HG03439 (cell line): ENCODE measurements around the gene SUN1.

Source experiments
- ATAC-seq: cut with Tn5 transposase; IDR thresholded peaks from one replicate; pipeline ENCODE4 v1.9.1; 2021; ENCODE audit warnings: mild to moderate bottlenecking, moderate library complexity; ENCODE audit not compliant: unreplicated experiment

The SUN1 gene

GRCh38 chr7:901041-901387 is 68.7 kb downstream of the SUN1 start:
- ATAC-seq: no peak

DNA sequence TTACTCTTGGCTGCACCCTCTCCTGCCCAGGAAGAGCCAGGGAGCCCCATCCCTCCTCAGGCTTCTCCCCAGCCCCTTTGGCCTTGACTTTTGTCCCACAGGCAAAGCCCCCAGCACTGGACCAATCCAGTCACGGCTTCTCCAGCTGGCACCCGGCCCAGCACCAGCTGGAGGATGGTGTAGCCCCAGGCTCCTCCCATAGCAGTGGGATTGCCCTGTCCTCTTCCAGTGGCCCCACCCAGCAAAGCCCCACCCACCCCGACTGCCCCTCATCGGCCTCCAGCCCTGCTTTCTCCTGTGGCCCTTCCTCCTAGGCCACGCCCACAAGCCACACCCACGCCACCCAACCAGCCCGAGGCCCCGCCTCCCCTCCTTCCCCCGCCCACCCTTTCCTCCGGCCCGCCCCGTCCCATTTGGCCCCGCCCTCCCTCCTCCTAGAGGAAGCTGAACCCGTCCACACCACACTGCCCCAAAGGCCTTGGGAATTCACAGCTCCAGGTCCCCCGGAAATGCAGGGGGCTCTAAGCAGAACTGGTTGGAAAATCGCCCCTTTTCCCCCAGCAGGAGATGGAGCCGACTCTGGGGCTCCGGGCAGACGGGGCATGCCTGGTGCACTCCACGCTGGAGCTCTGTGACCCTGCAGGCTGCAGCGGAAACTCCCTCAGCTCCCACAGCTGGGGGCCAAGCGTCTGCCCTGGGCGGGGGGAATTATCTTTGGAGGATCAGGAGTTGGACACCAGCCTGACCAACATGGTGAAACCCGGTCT is 69.3 kb downstream of the SUN1 start:
- no peak for ATAC-seq

DNA sequence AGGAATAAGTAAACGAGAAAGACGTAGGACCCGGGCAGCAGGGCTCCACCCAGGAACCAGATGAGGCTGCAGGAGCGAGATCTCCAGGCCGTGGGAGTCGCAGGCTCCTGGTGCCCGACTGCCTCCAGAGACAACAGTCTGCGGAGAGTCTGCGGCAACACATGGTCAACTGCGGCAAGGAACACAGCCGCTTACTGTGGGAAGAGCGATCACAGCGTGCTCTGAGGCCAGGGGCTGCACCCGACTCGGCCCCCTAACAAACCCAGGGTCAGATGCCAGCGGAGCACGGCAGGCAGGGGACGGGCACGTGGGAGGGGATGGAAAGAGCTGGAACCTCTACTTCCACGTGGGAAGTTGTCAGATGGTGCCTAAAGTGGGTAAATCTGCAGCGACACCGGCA is 70.7 kb downstream of the SUN1 start:
- no peak for ATAC-seq

- no peak for ATAC-seq
These were observed 71.9 kb downstream of the SUN1 start for GRCh38 chr7:903921-904755.

DNA sequence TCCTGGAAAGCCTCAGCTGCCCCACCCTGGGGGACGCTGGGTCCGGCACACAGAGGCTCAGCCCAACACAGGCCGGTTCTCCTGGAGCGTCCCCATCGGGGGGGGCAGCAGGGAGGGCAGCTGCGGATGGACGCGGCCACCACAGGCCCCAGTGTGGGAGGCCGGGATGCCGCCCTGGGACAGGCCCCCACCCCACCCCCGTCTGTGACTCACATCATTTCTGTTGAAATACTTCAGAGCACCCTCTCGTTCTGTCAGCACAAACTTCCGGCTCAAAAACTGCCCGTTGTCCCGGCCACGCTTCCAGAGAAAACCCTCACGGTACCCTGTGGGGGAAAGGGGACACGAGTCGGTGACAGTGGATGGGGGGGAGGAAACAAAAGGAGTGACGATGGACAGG is 72.6 kb downstream of the SUN1 start:
- no peak for ATAC-seq

GRCh38 chr7:906776-907157 is 74.5 kb downstream of the SUN1 start:
- no peak for ATAC-seq

DNA sequence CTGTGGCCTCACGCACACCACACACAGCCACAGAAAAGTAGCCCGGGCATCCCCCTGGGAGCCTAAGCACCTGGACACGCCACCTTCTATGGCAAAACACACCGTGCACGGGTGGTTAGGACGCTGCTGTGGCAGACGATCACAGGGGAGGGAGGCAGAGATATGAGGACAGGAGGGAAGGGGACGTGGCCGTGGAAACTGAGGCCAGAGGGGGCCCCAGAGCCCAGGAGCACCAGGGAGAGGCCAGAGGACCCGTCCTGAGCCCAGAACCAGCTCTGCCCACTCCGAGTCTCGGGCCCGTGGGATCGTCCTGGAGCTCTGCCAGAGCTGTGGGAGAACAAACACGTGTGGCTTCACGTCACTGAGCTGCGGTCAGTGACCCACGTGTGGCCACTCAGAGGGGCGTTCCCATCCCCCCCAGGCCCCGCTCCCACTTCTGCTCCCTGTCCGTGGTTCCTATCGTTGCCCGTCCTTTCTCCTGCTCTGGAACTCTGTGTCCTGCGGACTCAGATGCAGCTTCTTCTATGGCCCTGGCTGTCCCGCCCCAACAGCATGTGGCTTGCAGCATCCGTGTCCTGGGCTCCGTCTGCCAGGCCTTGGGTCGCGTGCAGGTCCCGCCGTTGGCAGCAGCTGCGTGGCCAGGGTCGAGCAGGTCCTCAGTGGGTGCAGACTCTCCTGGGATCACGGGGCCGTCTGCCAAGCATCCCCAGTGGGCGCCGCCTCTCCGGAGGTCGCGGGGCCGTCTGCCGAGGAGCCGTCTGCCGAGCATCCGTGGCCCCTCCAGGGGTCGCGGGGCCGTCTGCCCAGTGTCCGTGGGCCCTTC is 75.1 kb downstream of the SUN1 start:
- ATAC-seq: no peak

- ATAC-seq: no peak
These were observed 75.9 kb downstream of the SUN1 start for GRCh38 chr7:908159-908581.

GRCh38 chr7:908591-909357 is 76.5 kb downstream of the SUN1 start:
- peak; percentile 54 for ATAC-seq

DNA sequence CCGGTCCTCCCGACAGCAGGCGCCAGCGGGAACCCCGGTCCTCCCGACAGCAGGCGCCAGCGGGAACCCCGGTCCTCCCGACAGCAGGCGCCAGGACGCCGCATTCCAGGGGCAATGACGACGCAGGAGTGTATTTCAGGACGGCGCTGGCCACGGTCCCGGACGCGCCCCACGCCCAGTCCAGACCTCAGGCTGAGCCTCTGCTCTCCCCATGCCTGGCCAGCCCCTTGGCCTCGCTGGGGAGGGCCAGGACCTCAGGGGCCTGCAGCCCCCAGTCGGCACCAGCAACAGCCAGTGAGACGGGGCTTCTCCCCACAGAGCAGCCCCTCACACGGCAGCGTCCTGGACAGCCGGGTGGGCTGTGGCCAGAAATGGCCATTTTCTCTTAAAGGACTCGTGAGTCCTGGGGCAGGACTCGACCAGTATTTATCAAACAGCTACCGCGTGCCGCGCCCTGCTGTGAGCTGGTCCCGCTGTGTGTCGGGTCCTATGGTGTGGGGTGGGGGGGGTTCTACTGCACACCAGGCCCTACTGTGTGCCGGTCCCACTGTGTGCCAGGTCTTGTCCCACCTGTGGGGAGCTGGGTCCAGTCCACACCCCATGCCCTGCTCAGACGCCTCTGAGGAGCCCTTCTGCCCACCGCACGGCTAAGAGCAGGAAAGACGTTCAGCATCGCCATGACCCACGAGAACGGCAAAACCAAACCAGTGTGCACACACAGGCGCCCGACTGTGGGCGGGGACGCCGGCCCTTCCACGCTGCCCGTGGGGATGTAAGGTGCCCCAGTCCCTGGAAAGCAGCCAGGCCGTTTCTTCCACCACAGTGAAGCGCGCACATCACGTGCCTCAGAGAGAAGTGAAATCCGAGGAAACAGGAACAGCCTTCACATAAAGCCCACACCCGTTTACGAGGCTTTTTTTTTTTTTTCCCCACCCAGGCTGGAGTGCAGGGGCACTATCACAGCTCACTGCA is 77.4 kb downstream of the SUN1 start:
- no peak for ATAC-seq

GRCh38 chr7:910441-910861 is 78.2 kb downstream of the SUN1 start:
- no peak for ATAC-seq

DNA sequence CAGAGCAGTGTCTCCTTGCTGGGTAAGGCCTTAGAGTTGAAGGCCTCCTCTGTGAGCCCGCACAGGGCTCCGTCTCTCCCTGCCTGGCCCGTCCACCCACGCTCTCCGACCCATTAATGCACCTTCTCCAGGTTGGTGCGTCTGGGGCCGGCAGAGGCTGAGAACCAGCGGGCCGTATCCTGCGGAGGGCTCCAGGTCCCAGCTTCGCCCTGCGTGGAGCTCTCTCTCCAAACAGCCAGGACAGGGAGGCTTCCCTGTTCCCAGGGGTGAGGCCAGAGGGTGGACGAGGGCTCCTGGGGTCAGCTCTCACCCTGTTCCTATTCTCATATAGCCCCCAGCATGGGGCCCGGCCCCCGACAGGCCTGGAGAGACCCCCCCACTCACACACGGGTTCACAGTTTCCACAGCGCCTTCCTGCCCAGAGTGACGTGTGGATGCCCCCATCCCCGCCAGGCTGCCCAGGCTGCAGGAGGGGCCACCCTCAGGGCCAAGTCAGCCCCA is 78.7 kb downstream of the SUN1 start:
- no peak for ATAC-seq

DNA sequence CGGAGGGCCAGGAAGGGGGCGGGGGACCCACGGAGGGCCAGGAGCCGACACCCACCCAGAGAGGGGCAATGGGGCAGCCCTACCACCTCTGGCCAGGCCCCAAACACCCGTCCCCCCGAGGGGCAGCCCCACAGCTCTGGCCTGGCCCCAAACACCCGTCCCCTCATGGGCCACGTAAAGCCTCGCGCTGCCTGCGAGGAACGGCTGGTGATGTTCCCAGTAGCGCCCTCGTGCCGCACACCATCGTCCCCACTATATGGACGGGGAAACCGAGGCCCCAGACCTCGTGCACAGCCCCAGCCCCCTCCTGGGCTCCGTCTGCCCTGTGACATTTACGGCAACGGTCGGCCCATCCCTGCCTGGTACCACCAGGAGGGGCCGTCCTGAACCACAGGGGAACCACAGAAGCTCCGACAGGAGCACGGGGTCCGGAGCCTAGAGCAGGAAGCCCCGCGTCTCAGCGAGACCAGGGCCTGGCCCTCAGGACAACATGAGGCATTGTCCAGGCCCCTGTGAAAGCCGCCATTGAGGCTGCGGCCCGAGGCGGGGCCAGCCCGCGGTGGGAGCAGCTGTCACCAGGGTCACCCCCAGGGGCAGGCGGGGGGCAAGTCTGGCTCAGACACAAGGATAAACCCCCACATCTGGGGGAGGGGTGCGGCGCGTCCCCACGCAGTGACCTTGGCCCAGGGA is 79.7 kb downstream of the SUN1 start:
- ATAC-seq: no peak

DNA sequence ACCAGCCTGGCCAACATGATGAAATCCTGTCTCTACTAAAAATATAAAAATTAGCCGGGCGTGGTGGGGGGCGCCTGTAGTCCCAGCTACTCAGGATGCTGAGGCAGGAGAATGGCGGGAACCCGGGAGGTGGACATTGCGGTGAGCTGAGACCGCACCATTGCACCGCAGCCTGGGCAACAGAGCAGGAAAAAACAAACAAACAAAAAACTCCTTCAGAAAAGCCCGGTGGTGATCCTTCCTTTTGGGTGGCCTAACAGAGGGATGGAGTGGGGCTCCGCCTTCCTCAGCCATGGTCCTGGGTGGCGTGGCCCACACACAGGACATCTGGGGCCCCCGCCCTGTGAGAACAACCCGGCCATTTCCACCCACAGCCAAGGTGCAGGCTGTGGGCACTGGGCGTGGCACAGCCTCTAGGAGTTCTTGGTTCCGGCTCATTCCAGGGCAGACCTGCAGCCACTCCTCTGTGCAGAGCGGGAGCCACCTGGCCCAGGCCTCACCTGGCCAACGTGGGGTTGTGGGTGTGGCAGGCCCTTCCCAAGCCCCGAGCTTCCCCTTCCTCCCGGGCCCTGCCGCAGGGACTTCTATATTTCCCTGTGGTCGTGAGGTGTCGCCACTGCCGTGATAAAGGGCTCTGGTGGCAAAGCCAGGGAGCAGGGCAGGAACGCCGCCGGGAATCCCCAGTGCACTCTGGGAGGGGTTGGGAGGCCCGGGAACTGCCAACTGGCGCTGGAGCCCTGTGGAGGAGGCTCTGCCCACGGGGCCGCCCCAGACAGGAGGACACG is 81.7 kb downstream of the SUN1 start:
- ATAC-seq: no peak

DNA sequence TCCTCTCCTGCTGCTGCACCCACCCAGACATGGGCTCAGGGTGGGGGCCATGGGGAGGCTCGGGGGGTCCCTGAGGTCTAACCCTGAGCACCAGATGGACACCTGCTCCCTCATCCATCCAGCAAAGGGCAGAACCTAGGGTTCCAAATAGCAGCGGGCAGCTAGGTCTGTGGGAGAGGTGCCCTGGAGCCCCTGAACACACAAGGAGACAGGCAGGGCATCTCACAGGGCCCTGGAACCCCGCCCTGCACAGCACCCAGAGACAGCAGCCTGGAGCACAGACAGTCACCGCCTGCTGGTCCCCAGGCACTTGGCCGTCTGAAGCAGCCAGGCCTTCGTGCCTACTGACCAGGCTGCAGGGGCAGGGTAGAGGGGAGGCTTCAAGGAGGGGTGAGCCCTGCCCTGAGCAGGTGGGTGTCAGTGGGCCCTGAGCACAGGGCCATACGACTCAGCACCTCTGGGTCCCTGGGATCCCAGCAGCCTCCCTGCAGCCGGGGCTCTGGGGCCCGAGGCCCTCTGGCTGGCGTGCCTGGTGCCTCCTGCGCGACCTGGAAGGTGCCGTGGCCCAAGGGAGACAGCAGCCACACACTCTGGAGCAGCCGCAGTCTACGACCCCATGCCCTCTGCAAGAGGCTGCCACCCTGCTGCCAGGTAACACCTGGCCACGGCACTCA is 82.4 kb downstream of the SUN1 start:
- ATAC-seq: no peak

- no peak for ATAC-seq
These were observed 83.3 kb downstream of the SUN1 start for GRCh38 chr7:915291-916218.
